ENCODE measurements around the gene DOCK1.
"Not testable (repeated sequence)": the region's sequence is repeated elsewhere in the genome, so short reads cannot be mapped to it uniquely, and the experiment has no call there.

Gene DOCK1

GRCh38 chr10:126903656-126904360 lies 1.4 kb upstream of the DOCK1 start:
- DNase-seq = no peak

GRCh38 chr10:126904516-126904817 lies 761 bp upstream of the DOCK1 start:
- no peak for DNase-seq

GRCh38 chr10:126905776-126906703 lies 812 bp downstream of the DOCK1 start:
- DNase-seq = peak; percentile 63

GRCh38 chr10:126906704-126907422 lies 1.6 kb downstream of the DOCK1 start:
- no peak for DNase-seq

GRCh38 chr10:126907423-126907970 lies 2.3 kb downstream of the DOCK1 start:
- no peak for DNase-seq

GRCh38 chr10:126908225-126908624 lies 3.0 kb downstream of the DOCK1 start:
- no peak for DNase-seq

- no peak for DNase-seq
Observed at GRCh38 chr10:126908729-126909128, 3.5 kb downstream of the DOCK1 start.

- DNase-seq = no peak
Observed at GRCh38 chr10:126909147-126909546, 3.9 kb downstream of the DOCK1 start.

- no peak for DNase-seq
Observed at GRCh38 chr10:126910196-126910595, 5.0 kb downstream of the DOCK1 start.

GRCh38 chr10:126910798-126911197 lies 5.6 kb downstream of the DOCK1 start:
- no peak for DNase-seq

- no peak for DNase-seq
Observed at GRCh38 chr10:126911301-126911700, 6.1 kb downstream of the DOCK1 start.

- DNase-seq = no peak
Observed at GRCh38 chr10:126913316-126913715, 8.1 kb downstream of the DOCK1 start.

GRCh38 chr10:126914561-126914960 lies 9.3 kb downstream of the DOCK1 start:
- no peak for DNase-seq

GRCh38 chr10:126916952-126917351 lies 11.7 kb downstream of the DOCK1 start:
- not testable (repeated sequence) for DNase-seq

GRCh38 chr10:126917375-126917774 lies 12.1 kb downstream of the DOCK1 start:
- DNase-seq = no peak

- no peak for DNase-seq
Observed at GRCh38 chr10:126917975-126918908, 13.0 kb downstream of the DOCK1 start.

GRCh38 chr10:126919426-126919825 lies 14.2 kb downstream of the DOCK1 start:
- no peak for DNase-seq

GRCh38 chr10:126921162-126921561 lies 15.9 kb downstream of the DOCK1 start:
- no peak for DNase-seq

GRCh38 chr10:126921974-126922525 lies 16.8 kb downstream of the DOCK1 start:
- DNase-seq = peak; percentile 84

GRCh38 chr10:126924180-126924914 lies 19.1 kb downstream of the DOCK1 start:
- DNase-seq = no peak

- peak; percentile 22 for DNase-seq
Observed at GRCh38 chr10:126924915-126925300, 19.7 kb downstream of the DOCK1 start.
